Measurements from ENCODE around the gene BRCC3. TPM values are rescaled to one million over a fixed set of nuclear protein-coding genes. Genes with fewer than 3 reads are reported as not detected.

BRCC3 gene
- total and polyA plus RNA-seq, 2 donors = 11.8 to 13.5 TPM

GRCh38 chrX:155070663-155070974 lies 689 bp upstream of the BRCC3 start:
- Histone ChIP-seq H3K9me3 (ENCODE audit: control insufficient read depth in 2 of 2, insufficient read depth in 1 of 2, low read length in 1 of 2) (no peaks in the 10 kb centered on the region), H3K4me1 (ENCODE audit: control insufficient read depth in 2 of 2, insufficient read depth in 2 of 2, low read length in 2 of 2) (peaks cover 0 to 8% of the 10 kb centered on the region in 2 donors), H3K27ac (ENCODE audit: low read depth in 1 of 2, low read length in 1 of 2) (peak overlapping the region; percentile 46 to 47), H3K36me3 (ENCODE audit: control insufficient read depth in 2 of 2, insufficient read depth in 2 of 2, low read length in 1 of 2) (peaks cover 0 to 12% of the 10 kb centered on the region in 2 donors), H3K27me3 (ENCODE audit: control insufficient read depth in 2 of 2, insufficient read depth in 1 of 2, low read length in 1 of 2) (no peaks in the 10 kb centered on the region), H3K4me3 (ENCODE audit: low read length in 2 of 2) (peak overlapping the region; percentile 57 to 77)
- under 1% methylated on average over 16 of the region's 16 CpGs for WGBS
- no peak for DNase-seq (ENCODE audit: low read depth in 6 of 9, low spot score in 9 of 9)

DNA sequence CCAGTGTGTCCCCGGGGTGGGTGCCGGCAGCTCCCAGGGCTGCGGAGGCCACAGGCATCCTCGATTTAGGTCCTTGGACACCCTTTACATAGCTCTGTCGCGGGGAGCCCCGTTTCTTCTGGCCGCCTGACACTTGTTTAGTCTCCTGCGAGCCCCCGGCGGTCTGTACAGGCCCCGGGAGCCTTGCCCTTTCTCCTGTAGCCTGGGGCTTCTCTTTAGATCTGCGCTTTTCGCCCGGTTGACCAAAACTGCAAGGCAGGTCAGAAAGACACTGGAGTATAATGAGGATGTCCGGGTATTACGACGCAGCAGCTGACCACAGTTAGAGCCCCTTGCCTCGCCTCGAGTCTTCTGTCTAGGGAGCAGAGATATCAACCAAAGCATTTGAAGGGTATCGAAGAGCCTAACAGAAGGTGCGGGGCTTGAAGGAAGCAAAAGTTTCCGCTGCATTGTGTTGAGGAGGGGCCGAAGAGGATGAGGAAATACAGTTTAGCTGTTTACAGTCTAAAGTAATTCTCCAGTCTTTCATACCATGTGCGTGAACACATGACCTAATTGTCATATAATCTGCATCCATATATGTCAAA lies 479 bp downstream of the BRCC3 start:
- H3K9me3 ChIP-seq (ENCODE audit: control insufficient read depth in 2 of 2, insufficient read depth in 1 of 2, low read length in 1 of 2) = no peaks in the 10 kb centered on the region
- peaks cover 0 to 8% of the 10 kb centered on the region in 2 donors for H3K4me1 ChIP-seq (ENCODE audit: control insufficient read depth in 2 of 2, insufficient read depth in 2 of 2, low read length in 2 of 2)
- WGBS = 1% methylated on average over 25 of the region's 25 CpGs
- peak overlapping the region; percentile 57 to 72 for H3K4me3 ChIP-seq (ENCODE audit: low read length in 2 of 2)
- peak overlapping the region; percentile 61 to 88 for H3K27ac ChIP-seq (ENCODE audit: low read depth in 1 of 2, low read length in 1 of 2)
- no peaks in the 10 kb centered on the region for H3K27me3 ChIP-seq (ENCODE audit: control insufficient read depth in 2 of 2, insufficient read depth in 1 of 2, low read length in 1 of 2)
- peaks cover 4 to 17% of the 10 kb centered on the region in 2 donors for H3K36me3 ChIP-seq (ENCODE audit: control insufficient read depth in 2 of 2, insufficient read depth in 2 of 2, low read length in 1 of 2)
- peak in 1 of 9 donors; percentile 51 for DNase-seq (ENCODE audit: low read depth in 6 of 9, low spot score in 9 of 9)

DNA sequence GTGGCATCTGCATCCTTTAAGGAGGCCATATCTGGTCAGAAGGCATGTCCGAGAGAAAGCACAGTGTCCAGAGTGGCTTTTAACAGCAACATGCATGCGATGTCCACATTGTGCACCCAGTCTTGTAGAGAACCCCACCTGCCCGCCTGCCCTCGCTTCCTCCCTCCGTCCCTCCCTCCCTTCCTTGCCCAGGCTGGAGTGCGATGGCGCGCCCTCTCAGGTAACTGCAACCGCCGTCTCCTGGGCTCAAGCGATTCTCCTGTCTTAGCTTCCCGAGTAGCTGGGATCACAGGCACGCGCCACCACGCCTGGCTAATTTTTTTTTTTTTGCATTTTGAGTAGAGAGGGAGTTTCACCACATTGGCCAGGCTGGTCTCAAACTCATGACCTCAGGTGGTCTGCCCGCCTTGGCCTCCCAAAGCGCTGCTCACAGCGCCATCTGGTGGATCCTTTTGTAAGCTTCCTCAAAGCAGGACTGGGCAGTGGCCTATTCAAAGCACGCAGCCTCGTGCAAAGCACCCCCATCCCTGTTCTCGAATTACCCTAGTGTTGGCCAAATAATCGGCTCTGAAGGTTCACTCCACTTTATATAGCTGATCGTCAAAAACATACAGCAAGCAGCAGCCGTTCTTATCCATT lies 15.0 kb downstream of the BRCC3 start:
- WGBS = 96% methylated on average over 24 of the region's 24 CpGs
- Histone ChIP-seq H3K27me3 (ENCODE audit: control insufficient read depth in 2 of 2, insufficient read depth in 1 of 2, low read length in 1 of 2) (no peaks in the 10 kb centered on the region), H3K4me1 (ENCODE audit: control insufficient read depth in 2 of 2, insufficient read depth in 2 of 2, low read length in 2 of 2) (no peaks in the 10 kb centered on the region), H3K9me3 (ENCODE audit: control insufficient read depth in 2 of 2, insufficient read depth in 1 of 2, low read length in 1 of 2) (no peaks in the 10 kb centered on the region), H3K4me3 (ENCODE audit: low read length in 2 of 2) (no peak overlapping the region), H3K36me3 (ENCODE audit: control insufficient read depth in 2 of 2, insufficient read depth in 2 of 2, low read length in 1 of 2) (peaks cover 13 to 24% of the 10 kb centered on the region in 2 donors), H3K27ac (ENCODE audit: low read depth in 1 of 2, low read length in 1 of 2) (no peak overlapping the region)
- peak in 3 of 9 donors; percentile 10 to 34 (median 31) for DNase-seq (ENCODE audit: low read depth in 6 of 9, low spot score in 9 of 9)

- WGBS = 98% methylated on average over 26 of the region's 26 CpGs
- Histone ChIP-seq H3K4me3 (ENCODE audit: low read length in 2 of 2) (no peak overlapping the region), H3K4me1 (ENCODE audit: control insufficient read depth in 2 of 2, insufficient read depth in 2 of 2, low read length in 2 of 2) (no peaks in the 10 kb centered on the region), H3K27me3 (ENCODE audit: control insufficient read depth in 2 of 2, insufficient read depth in 1 of 2, low read length in 1 of 2) (no peaks in the 10 kb centered on the region), H3K9me3 (ENCODE audit: control insufficient read depth in 2 of 2, insufficient read depth in 1 of 2, low read length in 1 of 2) (no peaks in the 10 kb centered on the region), H3K36me3 (ENCODE audit: control insufficient read depth in 2 of 2, insufficient read depth in 2 of 2, low read length in 1 of 2) (peaks cover 13 to 24% of the 10 kb centered on the region in 2 donors), H3K27ac (ENCODE audit: low read depth in 1 of 2, low read length in 1 of 2) (no peak overlapping the region)
- DNase-seq (ENCODE audit: low read depth in 6 of 9, low spot score in 9 of 9) = no peak
These were observed 15.8 kb downstream of the BRCC3 start for GRCh38 chrX:155086961-155087735.

DNA sequence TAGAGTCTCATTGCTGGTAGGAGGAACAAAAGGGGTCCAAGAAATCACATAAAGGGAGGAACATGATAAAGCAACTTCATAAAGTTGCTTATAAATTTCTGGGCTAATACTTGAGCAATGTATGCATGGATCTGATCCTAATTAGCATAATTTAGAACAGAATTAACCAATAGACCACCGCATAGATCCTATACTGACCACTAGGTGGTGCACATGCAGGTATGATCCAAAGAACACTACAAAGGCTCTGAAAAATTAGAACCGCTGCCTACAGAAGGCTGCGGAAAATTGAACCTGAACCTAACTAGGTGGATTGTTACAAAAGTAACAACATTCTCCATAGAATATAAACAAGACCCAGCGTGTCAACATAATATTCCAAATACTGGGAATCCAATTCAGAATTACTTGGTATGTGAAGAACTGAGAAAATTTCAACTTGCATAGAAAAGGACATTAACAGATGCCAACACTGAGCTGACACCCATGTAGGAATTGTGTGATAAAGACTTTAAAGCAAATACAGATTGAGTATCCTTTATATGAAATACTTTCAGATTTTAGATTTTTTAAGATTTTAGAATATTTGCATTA lies 23.3 kb downstream of the BRCC3 start:
- DNase-seq (ENCODE audit: low read depth in 6 of 9, low spot score in 9 of 9) = peak in 2 of 9 donors; percentile 29 to 37
- Histone ChIP-seq H3K4me3 (ENCODE audit: low read length in 2 of 2) (no peak overlapping the region), H3K36me3 (ENCODE audit: control insufficient read depth in 2 of 2, insufficient read depth in 2 of 2, low read length in 1 of 2) (peaks cover 0 to 13% of the 10 kb centered on the region in 2 donors), H3K9me3 (ENCODE audit: control insufficient read depth in 2 of 2, insufficient read depth in 1 of 2, low read length in 1 of 2) (no peaks in the 10 kb centered on the region), H3K27me3 (ENCODE audit: control insufficient read depth in 2 of 2, insufficient read depth in 1 of 2, low read length in 1 of 2) (no peaks in the 10 kb centered on the region), H3K4me1 (ENCODE audit: control insufficient read depth in 2 of 2, insufficient read depth in 2 of 2, low read length in 2 of 2) (no peaks in the 10 kb centered on the region), H3K27ac (ENCODE audit: low read depth in 1 of 2, low read length in 1 of 2) (no peak overlapping the region)
- WGBS = 71% methylated on average over 4 of the region's 4 CpGs

GRCh38 chrX:155105919-155106318 lies 34.6 kb downstream of the BRCC3 start:
- no peak for DNase-seq (ENCODE audit: low read depth in 6 of 9, low spot score in 9 of 9)
- Histone ChIP-seq H3K4me1 (ENCODE audit: control insufficient read depth in 2 of 2, insufficient read depth in 2 of 2, low read length in 2 of 2) (no peaks in the 10 kb centered on the region), H3K27ac (ENCODE audit: low read depth in 1 of 2, low read length in 1 of 2) (no peak overlapping the region), H3K4me3 (ENCODE audit: low read length in 2 of 2) (no peak overlapping the region), H3K36me3 (ENCODE audit: control insufficient read depth in 2 of 2, insufficient read depth in 2 of 2, low read length in 1 of 2) (no peaks in the 10 kb centered on the region), H3K27me3 (ENCODE audit: control insufficient read depth in 2 of 2, insufficient read depth in 1 of 2, low read length in 1 of 2) (no peaks in the 10 kb centered on the region), H3K9me3 (ENCODE audit: control insufficient read depth in 2 of 2, insufficient read depth in 1 of 2, low read length in 1 of 2) (no peaks in the 10 kb centered on the region)
- WGBS = 96% methylated on average over 2 of the region's 2 CpGs

GRCh38 chrX:155108427-155108826 lies 37.1 kb downstream of the BRCC3 start:
- DNase-seq (ENCODE audit: low read depth in 6 of 9, low spot score in 9 of 9) = no peak
- H3K4me1 ChIP-seq (ENCODE audit: control insufficient read depth in 2 of 2, insufficient read depth in 2 of 2, low read length in 2 of 2) = no peaks in the 10 kb centered on the region
- no peak overlapping the region for H3K27ac ChIP-seq (ENCODE audit: low read depth in 1 of 2, low read length in 1 of 2)
- no peaks in the 10 kb centered on the region for H3K36me3 ChIP-seq (ENCODE audit: control insufficient read depth in 2 of 2, insufficient read depth in 2 of 2, low read length in 1 of 2)
- H3K9me3 ChIP-seq (ENCODE audit: control insufficient read depth in 2 of 2, insufficient read depth in 1 of 2, low read length in 1 of 2) = no peaks in the 10 kb centered on the region
- H3K27me3 ChIP-seq (ENCODE audit: control insufficient read depth in 2 of 2, insufficient read depth in 1 of 2, low read length in 1 of 2) = no peaks in the 10 kb centered on the region
- H3K4me3 ChIP-seq (ENCODE audit: low read length in 2 of 2) = no peak overlapping the region

- Histone ChIP-seq H3K4me3 (ENCODE audit: low read length in 2 of 2) (no peak overlapping the region), H3K27ac (ENCODE audit: low read depth in 1 of 2, low read length in 1 of 2) (no peak overlapping the region), H3K27me3 (ENCODE audit: control insufficient read depth in 2 of 2, insufficient read depth in 1 of 2, low read length in 1 of 2) (no peaks in the 10 kb centered on the region), H3K9me3 (ENCODE audit: control insufficient read depth in 2 of 2, insufficient read depth in 1 of 2, low read length in 1 of 2) (no peaks in the 10 kb centered on the region), H3K4me1 (ENCODE audit: control insufficient read depth in 2 of 2, insufficient read depth in 2 of 2, low read length in 2 of 2) (no peaks in the 10 kb centered on the region), H3K36me3 (ENCODE audit: control insufficient read depth in 2 of 2, insufficient read depth in 2 of 2, low read length in 1 of 2) (no peaks in the 10 kb centered on the region)
- DNase-seq (ENCODE audit: low read depth in 6 of 9, low spot score in 9 of 9) = no peak
- 96% methylated on average over 3 of the region's 3 CpGs for WGBS
These were observed 40.9 kb downstream of the BRCC3 start for GRCh38 chrX:155112171-155112570.

DNA sequence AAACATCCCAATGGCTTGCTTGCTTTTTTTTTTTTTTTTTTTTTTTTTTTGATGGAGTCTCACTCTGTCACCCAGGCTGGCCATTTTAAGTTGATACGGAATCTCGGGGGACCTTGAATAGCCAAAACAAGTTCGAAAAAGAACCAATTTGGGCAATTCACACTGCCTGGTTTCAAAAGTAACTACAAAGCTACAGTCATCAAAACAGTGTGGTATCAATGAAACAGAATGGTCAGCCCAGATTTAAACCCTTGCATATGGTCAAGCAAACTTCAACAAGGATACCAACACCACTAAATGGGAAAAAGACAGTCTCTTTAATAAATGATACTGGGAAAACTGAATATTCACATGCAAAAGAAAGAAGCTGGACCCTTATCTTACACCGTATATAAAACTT lies 41.8 kb downstream of the BRCC3 start:
- Histone ChIP-seq H3K4me3 (ENCODE audit: low read length in 2 of 2) (no peak overlapping the region), H3K27ac (ENCODE audit: low read depth in 1 of 2, low read length in 1 of 2) (no peak overlapping the region), H3K4me1 (ENCODE audit: control insufficient read depth in 2 of 2, insufficient read depth in 2 of 2, low read length in 2 of 2) (no peaks in the 10 kb centered on the region), H3K9me3 (ENCODE audit: control insufficient read depth in 2 of 2, insufficient read depth in 1 of 2, low read length in 1 of 2) (no peaks in the 10 kb centered on the region), H3K36me3 (ENCODE audit: control insufficient read depth in 2 of 2, insufficient read depth in 2 of 2, low read length in 1 of 2) (no peaks in the 10 kb centered on the region), H3K27me3 (ENCODE audit: control insufficient read depth in 2 of 2, insufficient read depth in 1 of 2, low read length in 1 of 2) (no peaks in the 10 kb centered on the region)
- DNase-seq (ENCODE audit: low read depth in 6 of 9, low spot score in 9 of 9) = no peak
- 98% methylated on average over 4 of the region's 4 CpGs for WGBS
